Measurements from ENCODE around the gene LEKR1. TPM values are rescaled to one million over a fixed set of nuclear protein-coding genes. Genes with fewer than 3 reads are reported as not detected.

LEKR1 gene
- total and polyA plus RNA-seq, 2 of the 13 experiments (the other 11 are each of a cell fraction or from before 2014, with no cell fraction given): 0.49 to 1.5 TPM

- POLR2A ChIA-PET: no interaction called here
- H4K20me1 ChIP-seq (ENCODE audit: insufficient read depth, low read length): no peaks in the 10 kb centered on the region
- H3K27me3 ChIP-seq (ENCODE audit: control insufficient read depth in 1 of 2, insufficient read depth in 2 of 2, low read length in 2 of 2): no peaks in the 10 kb centered on the region
- intact Hi-C loops (cut with micrococcal nuclease; ENCODE audit: unreplicated experiment) (no loop called here), in situ Hi-C loops (cut with HindIII; ENCODE audit: extremely low pct_ligation_motif_present, low pct_unique_long_range_greater_than_20kb) (no loop called here)
- H3K4me1 ChIP-seq (ENCODE audit: insufficient read depth, low read length): no peaks in the 10 kb centered on the region
- H3K79me2 ChIP-seq (ENCODE audit: insufficient read depth, low read length): no peaks in the 10 kb centered on the region
- FAIRE-seq (no peak), ATAC-seq (no peak), DNase-seq (ENCODE audit: low spot score) (no peak)
- no peak overlapping the region for H3K27ac ChIP-seq (ENCODE audit: extremely low read length, insufficient read depth, low read length)
- H3K9me3 ChIP-seq (ENCODE audit: low read length): no peaks in the 10 kb centered on the region
- WGBS (ENCODE audit: low lambda C conversion rate): 69% methylated on average over 3 of the region's 3 CpGs
- CTCF ChIA-PET (ENCODE audit: low intra/inter-chr PET ratio, low total read pairs): no interaction called here
- TF ChIP-seq MED8 (CRISPR knock-in tag; IDR thresholded peaks at IDR 0.05; ENCODE audit: insufficient replicate concordance) (no peak), ZNF30 (CRISPR knock-in tag; IDR thresholded peaks at IDR 0.05) (no peak), MBNL3 (CRISPR knock-in tag; conservative IDR thresholded peaks at IDR 0.05) (no peak), NFRKB (IDR thresholded peaks at IDR 0.05) (no peak), HMGXB4 (CRISPR knock-in tag; IDR thresholded peaks at IDR 0.05; ENCODE audit: borderline replicate concordance in 1 of 2, low read depth in 1 of 2) (no peak), RCOR2 (CRISPR knock-in tag; IDR thresholded peaks at IDR 0.05) (no peak), ATF1 (CRISPR knock-in tag; IDR thresholded peaks at IDR 0.05) (no peak), ZBTB40 (IDR thresholded peaks at IDR 0.05) (no peak), ZBTB40 (CRISPR knock-in tag; IDR thresholded peaks at IDR 0.05) (no peak), NFYB (CRISPR knock-in tag; IDR thresholded peaks at IDR 0.05) (no peak), ZNF232 (CRISPR knock-in tag; IDR thresholded peaks at IDR 0.05; ENCODE audit: borderline replicate concordance) (no peak), ZNF350 (CRISPR knock-in tag; IDR thresholded peaks at IDR 0.05; ENCODE audit: borderline replicate concordance, low read depth) (no peak)
- H3K36me3 ChIP-seq (replicated peaks in 1 of 2; ENCODE audit: control insufficient read depth in 1 of 2, insufficient read depth in 2 of 2, low read length in 2 of 2): no peaks in the 10 kb centered on the region
- no peak overlapping the region for H3K9ac ChIP-seq (ENCODE audit: insufficient read depth, low read depth, low read length)
- no peak overlapping the region for H3K4me3 ChIP-seq (replicated peaks in 1 of 3; ENCODE audit: insufficient read depth in 1 of 3, low read depth in 2 of 3, low read length in 3 of 3)
- no TSS peak for BruUV-seq (replicated peaks)
- H3K4me2 ChIP-seq (ENCODE audit: low read depth, low read length): no peak overlapping the region
- no peak overlapping the region for H2AFZ ChIP-seq (ENCODE audit: low read length)
Measured at GRCh38 chr3:156910022-156910421, 83.9 kb downstream of the LEKR1 start.
